Breast epithelium (tissue), 3 donors: ENCODE data around the gene OR2H1.

Experiments
- CTCF ChIP-seq, 3 donors: fragments of 450-650 bp; IDR thresholded peaks; one replicate each; pipeline ENCODE4 v1.5.1; 2016 to 2017; ENCODE audit warnings: antibody characterized with exemption in 3 of 3, mild to moderate bottlenecking in 3 of 3, moderate library complexity in 3 of 3
- POLR2A ChIP-seq: fragments of 450-650 bp; IDR thresholded peaks from one replicate; pipeline ENCODE4 v1.6.1; 2016; ENCODE audit warnings: antibody characterized with exemption, mild to moderate bottlenecking, moderate library complexity
- POLR2AphosphoS5 ChIP-seq, 3 donors: sonication (generic); formaldehyde crosslinking; IDR thresholded peaks; one replicate each; pipeline ENCODE4 v1.6.1; 2017; ENCODE audit warnings: antibody characterized with exemption in 3 of 3

- TF ChIP-seq POLR2A (no peak), CTCF (IDR thresholded peaks at IDR 0.05) (no peak), POLR2AphosphoS5 (IDR thresholded peaks at IDR 0.05) (no peak)
Measured at GRCh38 chr6:29465279-29465678, 8.3 kb downstream of the OR2H1 start.
